HCT116 (cell line): ENCODE measurements around the gene HDAC7. TPM values are rescaled to one million over a fixed set of nuclear protein-coding genes. Genes with fewer than 3 reads are reported as not detected.

Experiments
- ATAC-seq: fragments of 200-7000 bp; cut with Tn5 transposase; 2 replicates; pipeline ENCODE4 v1.9.1; 2020; ENCODE audit warnings: mild to moderate bottlenecking, moderate library complexity
- BruUV-seq: library from RNA; stranded (reverse); fragments of 400-500 nt; replicated peaks from 2 replicates; lab custom pipeline; 2021; lab: Mats Ljungman, UMichigan
- CTCF ChIA-PET: fragments of 300-600 bp; sonication (Branson Sonifier 250); formaldehyde crosslinking; loops from one replicate; lab custom pipeline; 2021; ENCODE audit warnings: antibody characterized with exemption; lab: Charles Lee
- POLR2A ChIA-PET: fragments of 300-600, 350-600 bp; sonication (Branson Sonifier 250); formaldehyde crosslinking; loops from one replicate; lab custom pipeline; 2021; ENCODE audit warnings: antibody characterized with exemption; lab: Charles Lee
- RAD21 ChIA-PET, 2 experiments: fragments of 300-600 bp; sonication (Branson Sonifier 250); formaldehyde crosslinking; loops; one replicate each; lab custom pipeline; 2023; ENCODE audit warnings: low total read pairs in 2 of 2; ENCODE audit not compliant: uncharacterized antibody in 2 of 2, unreplicated experiment in 2 of 2, low non-redundant PET in 1 of 2; lab: Charles Lee
- DNase-seq: peaks from one replicate; pipeline ENCODE4 v3.0.0-alpha.2; 2010; ENCODE audit warnings: low read depth, low spot score
- H2AFZ ChIP-seq: fragments of 200-600 bp; shearing (Covaris generic), sonication (generic); 2 replicates; pipeline ENCODE4 v1.6.1; 2017; ENCODE audit warnings: low read depth, mixed run types, mixed read lengths, antibody characterized with exemption, low read length; ENCODE audit not compliant: poor library complexity, severe bottlenecking
- H3K27ac ChIP-seq: 2 replicates; pipeline ENCODE4 v1.5.1; 2012; ENCODE audit warnings: low read depth, low read length
- H3K27me3 ChIP-seq: fragments of 200-600 bp; sonication (generic); 2 replicates; pipeline ENCODE4 v1.6.1; 2016; ENCODE audit warnings: mixed run types, low read length, mixed read lengths; ENCODE audit not compliant: insufficient read depth
- H3K36me3 ChIP-seq, 2 experiments: fragments of 200-500 bp in 1 of 2; fragments of 200-600 bp in 1 of 2; sonication (Bioruptor generic) in 1 of 2; sonication (generic) in 1 of 2; 2 replicates each; pipeline versions ENCODE4 v1.5.1 to v1.6.1; 2014 to 2016; ENCODE audit warnings: low read length in 2 of 2, inconsistent platforms in 1 of 2, mixed read lengths in 1 of 2, mixed run types in 1 of 2; ENCODE audit not compliant: insufficient read depth in 2 of 2, control insufficient read depth in 1 of 2
- H3K4me1 ChIP-seq, 2 experiments: fragments of 200-600 bp in 1 of 2; sonication (generic) in 1 of 2; 2 replicates each; pipeline versions ENCODE4 v1.5.1 to v1.6.1; 2012 to 2017; ENCODE audit warnings: low read length in 2 of 2, inconsistent platforms in 1 of 2, mild to moderate bottlenecking in 1 of 2, mixed read lengths in 1 of 2, mixed run types in 1 of 2, moderate library complexity in 1 of 2; ENCODE audit not compliant: insufficient read depth in 2 of 2, control insufficient read depth in 1 of 2
- H3K4me2 ChIP-seq: fragments of 200-600 bp; sonication (generic); 2 replicates; pipeline ENCODE4 v1.6.1; 2017; ENCODE audit warnings: mixed run types, low read length, mixed read lengths
- H3K4me3 ChIP-seq, 2 experiments: fragments of 200-600 bp in 1 of 2; sonication (generic) in 1 of 2; replicated peaks in 1 of 2; 2 replicates each; pipeline ENCODE4 v1.5.1; 2011 to 2016; ENCODE audit warnings: low read length in 2 of 2, control low read depth in 1 of 2, low read depth in 1 of 2, mild to moderate bottlenecking in 1 of 2, mixed read lengths in 1 of 2, mixed run types in 1 of 2
- H3K79me2 ChIP-seq: fragments of 200-600 bp; sonication (generic); 2 replicates; pipeline ENCODE4 v1.6.1; 2017; ENCODE audit warnings: mild to moderate bottlenecking, mixed run types, low read length, moderate library complexity, mixed read lengths; ENCODE audit not compliant: insufficient read depth
- H3K9ac ChIP-seq: fragments of 200-600 bp; sonication (generic); 2 replicates; pipeline ENCODE4 v1.6.1; 2016; ENCODE audit warnings: low read length, mixed read lengths
- H3K9me2 ChIP-seq: fragments of 200-600 bp; sonication (generic), shearing (Covaris generic); 2 replicates; pipeline ENCODE4 v1.6.1; 2017; ENCODE audit warnings: mixed run types, mild to moderate bottlenecking, moderate library complexity; ENCODE audit not compliant: insufficient read depth
- H3K9me3 ChIP-seq, 2 experiments: fragments of 200-500 bp in 1 of 2; fragments of 200-600 bp in 1 of 2; sonication (Bioruptor generic) in 1 of 2; sonication (generic) in 1 of 2; 2 replicates each; pipeline ENCODE4 v1.6.1; 2014 to 2017; ENCODE audit warnings: low read length in 2 of 2, mixed read lengths in 2 of 2, inconsistent platforms in 1 of 2, low read depth in 1 of 2, mild to moderate bottlenecking in 1 of 2, mixed run types in 1 of 2, moderate library complexity in 1 of 2; ENCODE audit not compliant: control insufficient read depth in 1 of 2, insufficient read depth in 1 of 2
- H4K20me1 ChIP-seq: fragments of 200-600 bp; sonication (generic), shearing (Covaris generic); 2 replicates; pipeline ENCODE4 v1.6.1; 2017; ENCODE audit warnings: mixed run types, mild to moderate bottlenecking, moderate library complexity; ENCODE audit not compliant: insufficient read depth
- CTCF ChIP-seq, 3 experiments: fragments of 200-600 bp in 1 of 3; sonication (generic) in 1 of 3; IDR thresholded peaks in 2 of 3; conservative IDR thresholded peaks in 1 of 3; 2 replicates each; pipeline ENCODE4 v1.5.1; 2012 to 2017; ENCODE audit warnings: low read depth in 2 of 3, low read length in 2 of 3, antibody characterized with exemption in 1 of 3, borderline replicate concordance in 1 of 3, control low read depth in 1 of 3, mild to moderate bottlenecking in 1 of 3, mixed read lengths in 1 of 3, mixed run types in 1 of 3, moderate library complexity in 1 of 3; ENCODE audit not compliant: insufficient read depth in 1 of 3
- EGR1 ChIP-seq: IDR thresholded peaks from 2 replicates; pipeline ENCODE4 v1.6.1; 2012; ENCODE audit warnings: low read depth
- ELF1 ChIP-seq: IDR thresholded peaks from 2 replicates; pipeline ENCODE4 v1.6.1; 2012; ENCODE audit warnings: low read depth, borderline replicate concordance
- EZH2phosphoT487 ChIP-seq: fragments of 200-600 bp; IDR thresholded peaks from 2 replicates; pipeline ENCODE4 v1.6.1; 2018; ENCODE audit warnings: antibody characterized with exemption, borderline replicate concordance
- FOSL1 ChIP-seq: IDR thresholded peaks from 2 replicates; pipeline ENCODE4 v1.6.1; 2012; ENCODE audit warnings: low read depth
- MAX ChIP-seq: IDR thresholded peaks from 2 replicates; pipeline ENCODE4 v1.6.1; 2012
- POLR2A ChIP-seq: IDR thresholded peaks from 2 replicates; pipeline ENCODE4 v1.7.0; 2011; ENCODE audit warnings: borderline replicate concordance; ENCODE audit not compliant: insufficient read depth, insufficient read length; ENCODE audit errors: extremely low read depth
- POLR2AphosphoS5 ChIP-seq: IDR thresholded peaks from 2 replicates; pipeline ENCODE4 v1.6.1; 2011; ENCODE audit warnings: mild to moderate bottlenecking, low read depth, low read length, moderate library complexity
- RAD21 ChIP-seq: IDR thresholded peaks from 2 replicates; pipeline ENCODE4 v1.6.1; 2012; ENCODE audit warnings: low read depth, mild to moderate bottlenecking
- REST ChIP-seq: IDR thresholded peaks from 2 replicates; pipeline ENCODE4 v1.6.1; 2012; ENCODE audit warnings: low read depth
- SIN3A ChIP-seq: IDR thresholded peaks from 2 replicates; pipeline ENCODE4 v1.6.1; 2012; ENCODE audit warnings: low read depth
- YY1 ChIP-seq: IDR thresholded peaks from 2 replicates; pipeline ENCODE4 v1.6.1; 2011; ENCODE audit warnings: low read length, low read depth, moderate library complexity, mild to moderate bottlenecking; ENCODE audit not compliant: insufficient replicate concordance; ENCODE audit errors: extremely low read depth
- ZNF274 ChIP-seq: fragments of 200-500 bp; sonication (Bioruptor generic); IDR thresholded peaks from 2 replicates; pipeline ENCODE4 v1.6.1; 2014; ENCODE audit warnings: mild to moderate bottlenecking, low read depth, low read length, inconsistent platforms
- intact Hi-C: fragments of 100-400 bp; cut with micrococcal nuclease; formaldehyde crosslinking; loops from 2 replicates; pipeline ENCODE4 v1.10.0; 2022
- total RNA-seq: library from RNA; stranded (reverse); gene quantifications from one replicate; pipeline ENCODE4 v1.2.1, GENCODE V29; 2021; ENCODE audit not compliant: unreplicated experiment

Gene HDAC7
- total RNA-seq, 1 experiment from 2014 or later = 38.1 TPM

GRCh38 chr12:47797441-47797840, 22.3 kb downstream of the HDAC7 start:
- Histone ChIP-seq H3K27me3 (no peaks in the 10 kb centered on the region), H3K4me1 (no peaks in the 10 kb centered on the region), H3K4me2 (no peak overlapping the region), H2AFZ (no peak overlapping the region), H3K36me3 (peaks cover 0 to 7% of the 10 kb centered on the region in 2 experiments; a peak in 3 of 4 replicates), H3K9me2 (no peaks in the 10 kb centered on the region), H3K9me3 (no peaks in the 10 kb centered on the region), H4K20me1 (no peaks in the 10 kb centered on the region), H3K9ac (no peak overlapping the region), H3K27ac (no peak overlapping the region), H3K79me2 (no peaks in the 10 kb centered on the region; the same call in 1 of the 2 replicates), H3K4me3 (no peak overlapping the region)
- POLR2A ChIA-PET = no interaction called here
- TF ChIP-seq FOSL1 (no peak), ZNF274 (no peak), RAD21 (peak; percentile 86), SIN3A (no peak), CTCF (IDR thresholded peaks at IDR 0.05 in 2 of 3, conservative IDR thresholded peaks at IDR 0.05 in 1 of 3; ENCODE audit: borderline replicate concordance in 1 of 3, insufficient read depth in 1 of 3, low read depth in 2 of 3, low read length in 2 of 3) (peak; percentile 47 to 62 (median 51); a peak in 5 of 6 replicates)
- intact Hi-C loops = loop anchor here (1.0 kb wide), 1 partner anchor 41 kb away; no protein-coding TSS in a partner anchor
- ATAC-seq (peak; percentile 89), DNase-seq (no peak)
- CTCF ChIA-PET = interaction anchor here (0.6 to 7.7 kb wide), 2 partner anchors 41 to 43 kb away, joined by 3 to 85 read pairs; no protein-coding TSS in a partner anchor
- BruUV-seq = no TSS peak
- RAD21 ChIA-PET = interaction anchor here (0.7 to 1.0 kb wide), 5 partner anchors 32 to 41 kb away, joined by 3 to 25 read pairs (median 4); no protein-coding TSS in a partner anchor

- Histone ChIP-seq H3K9ac (no peak overlapping the region), H2AFZ (no peak overlapping the region), H3K4me1 (no peaks in the 10 kb centered on the region), H3K4me3 (no peak overlapping the region), H3K79me2 (no peaks in the 10 kb centered on the region), H4K20me1 (no peaks in the 10 kb centered on the region), H3K9me2 (no peaks in the 10 kb centered on the region), H3K4me2 (no peak overlapping the region), H3K27me3 (no peaks in the 10 kb centered on the region), H3K36me3 (peaks cover 0 to 7% of the 10 kb centered on the region in 2 experiments; a peak in 3 of 4 replicates), H3K9me3 (no peaks in the 10 kb centered on the region), H3K27ac (no peak overlapping the region)
- ATAC-seq (no peak), DNase-seq (no peak)
- ChIA-PET POLR2A (no interaction called here), RAD21 (no interaction called here), CTCF (interaction anchor here (7.7 kb wide), 1 partner anchor 42 kb away, joined by 85 read pairs; no protein-coding TSS in a partner anchor)
- BruUV-seq = no TSS peak
- intact Hi-C loops = no loop called here
- TF ChIP-seq ELF1 = no peak
- no peak for TF ChIP-seq EZH2phosphoT487
- TF ChIP-seq YY1 = no peak
- no peak for TF ChIP-seq ZNF274
- no peak for TF ChIP-seq POLR2AphosphoS5
- no peak for TF ChIP-seq SIN3A
- TF ChIP-seq POLR2A = no peak
- TF ChIP-seq MAX = no peak
- no peak for TF ChIP-seq EGR1
- no peak for TF ChIP-seq REST
These were observed 23.8 kb downstream of the HDAC7 start for GRCh38 chr12:47795814-47796411.
